HepG2 (cell line): Measurements from ENCODE around the gene IRS2. TPM values are rescaled to one million over a fixed set of nuclear protein-coding genes. Genes with fewer than 3 reads are reported as not detected.

ENCODE experiments used
- ARNT2 ChIP-seq: sonication (generic); formaldehyde crosslinking; IDR thresholded peaks from 2 replicates; pipeline ENCODE4 v1.8.0; 2022; ENCODE audit warnings: mild to moderate bottlenecking, low read depth, missing genetic modification reagents, moderate library complexity
- FOXP1 ChIP-seq, 2 experiments: fragments of 450-650 bp in 1 of 2; IDR thresholded peaks; 2 replicates each; pipeline ENCODE4 v1.6.1; 2017 to 2018; ENCODE audit warnings: antibody characterized with exemption in 1 of 2
- GABPB1 ChIP-seq: IDR thresholded peaks from 2 replicates; pipeline ENCODE4 v1.6.1; 2016; ENCODE audit warnings: mild to moderate bottlenecking, missing genetic modification reagents, moderate library complexity, missing compliant biosample characterization
- GATAD2A ChIP-seq: IDR thresholded peaks from 2 replicates; pipeline ENCODE4 v1.6.1; 2016
- HDAC2 ChIP-seq: sonication (generic); formaldehyde crosslinking; IDR thresholded peaks from 2 replicates; pipeline ENCODE4 v1.4.0; 2020; ENCODE audit warnings: missing genetic modification reagents
- HNF4A ChIP-seq: sonication (generic); formaldehyde crosslinking; IDR thresholded peaks from 2 replicates; pipeline ENCODE4 v1.4.0; 2020; ENCODE audit warnings: missing genetic modification reagents
- THYN1 ChIP-seq: sonication (generic); formaldehyde crosslinking; IDR thresholded peaks from 2 replicates; pipeline ENCODE4 v1.8.1; 2023; ENCODE audit warnings: low read depth, mild to moderate bottlenecking, moderate library complexity, missing genetic modification reagents, borderline replicate concordance
- ZC3H4 ChIP-seq: sonication (generic); formaldehyde crosslinking; IDR thresholded peaks from 2 replicates; pipeline ENCODE4 v1.4.0; 2020; ENCODE audit warnings: missing genetic modification reagents, borderline replicate concordance
- ZFAT ChIP-seq: sonication (generic); formaldehyde crosslinking; conservative IDR thresholded peaks from 2 replicates; pipeline ENCODE4 v1.8.1; 2023; ENCODE audit warnings: missing genetic modification reagents, inconsistent platforms
- ZHX1 ChIP-seq: sonication (generic); formaldehyde crosslinking; IDR thresholded peaks from 2 replicates; pipeline ENCODE4 v1.8.1; 2022; ENCODE audit warnings: low read depth, mild to moderate bottlenecking, missing genetic modification reagents
- ZMYM4 ChIP-seq: sonication (generic); formaldehyde crosslinking; IDR thresholded peaks from 2 replicates; pipeline ENCODE4 v1.8.1; 2023; ENCODE audit warnings: mild to moderate bottlenecking, missing genetic modification reagents
- ZNF432 ChIP-seq: sonication (generic); formaldehyde crosslinking; IDR thresholded peaks from 2 replicates; pipeline ENCODE4 v1.5.0; 2020; ENCODE audit warnings: missing genetic modification reagents, mild to moderate bottlenecking, borderline replicate concordance
- ZNF644 ChIP-seq: IDR thresholded peaks from 2 replicates; pipeline ENCODE4 v1.6.1; 2016; ENCODE audit warnings: low read depth
- ZXDC ChIP-seq: sonication (generic); formaldehyde crosslinking; IDR thresholded peaks from 2 replicates; pipeline ENCODE4 v1.5.0; 2020; ENCODE audit warnings: mild to moderate bottlenecking, missing genetic modification reagents
- polyA plus RNA-seq, 8 experiments: library from polyadenylated mRNA; depleted of rRNA in 3 of 8; stranded (reverse) in 7 of 8; unstranded in 1 of 8; fragments of >200 nt; fragmentation: Illumina TruSeq in 4 of 8; extraction: Trizol in 4 of 8; gene quantifications; 2 replicates each; pipeline versions ENCODE4 v1.2.1 to v1.2.3, GENCODE V29; 2011 to 2016; ENCODE audit warnings: low read depth in 4 of 8, missing spikeins in 1 of 8, mixed read lengths in 1 of 8; ENCODE audit not compliant: insufficient read depth in 1 of 8
- total RNA-seq, 5 experiments: library from RNA; depleted of rRNA; stranded (reverse); fragments of >200 nt; fragmentation: Illumina TruSeq; extraction: Trizol; gene quantifications; 2 replicates each; pipeline ENCODE4 v1.2.3, GENCODE V29; 2016; ENCODE audit warnings: low read depth in 1 of 5
- TF ChIP-seq, protein P1 (sequence below): sonication (generic); IDR thresholded peaks from 2 replicates; pipeline ENCODE4 v1.6.1; 2016; ENCODE audit warnings: low read depth, borderline replicate concordance
- TF ChIP-seq, protein P2 (sequence below), 2 experiments: IDR thresholded peaks; 2 replicates each; pipeline ENCODE4 v1.6.1; 2011 to 2012; ENCODE audit warnings: low read length in 2 of 2, borderline replicate concordance in 1 of 2, low read depth in 1 of 2, mild to moderate bottlenecking in 1 of 2, moderate library complexity in 1 of 2

The IRS2 gene
- total and polyA plus RNA-seq, 2 of the 13 experiments (the other 11 are each of a cell fraction or from before 2014, with no cell fraction given) = 0.02 to 0.04 TPM

DNA sequence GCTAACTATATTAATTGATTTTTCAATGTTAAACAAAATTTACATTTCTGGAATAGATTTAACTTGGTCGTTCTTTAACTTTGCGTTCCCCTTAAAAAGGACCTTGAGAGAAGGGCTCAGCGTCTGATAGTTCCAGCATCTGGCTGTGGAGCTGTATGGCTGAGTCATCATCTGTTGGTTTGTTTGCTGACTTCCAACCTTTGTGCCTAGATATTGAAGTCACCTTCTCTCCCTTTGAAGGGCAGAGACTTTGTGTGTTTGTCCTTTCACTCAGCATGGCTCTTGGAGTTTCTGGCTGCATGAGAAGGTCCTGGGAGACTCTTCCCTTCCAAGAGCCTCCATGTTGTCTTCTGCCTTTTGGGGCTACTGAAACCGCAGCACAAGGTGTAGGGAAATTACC is 16.6 kb upstream of the IRS2 start (continued):
- peak; percentile 55; the same call in 1 of the 2 replicates for TF ChIP-seq HDAC2
- peak; percentile 58 for TF ChIP-seq ZMYM4 (CRISPR knock-in tag)
- no peak for TF ChIP-seq ZFAT
- TF ChIP-seq FOXP1 (IDR thresholded peaks at IDR 0.05) = no peak
- TF ChIP-seq FOXP1 (CRISPR knock-in tag; IDR thresholded peaks at IDR 0.05) = peak; percentile 39; the same call in 1 of the 2 replicates
- no peak for TF ChIP-seq ZC3H4 (CRISPR knock-in tag)
- peak; percentile 72 for TF ChIP-seq GATAD2A
- TF ChIP-seq ZNF644 (CRISPR knock-in tag) = peak; percentile 97
- peak; percentile 92 for TF ChIP-seq HNF4A
- no peak for TF ChIP-seq ZHX1 (CRISPR knock-in tag)
- TF ChIP-seq, protein P1, sequence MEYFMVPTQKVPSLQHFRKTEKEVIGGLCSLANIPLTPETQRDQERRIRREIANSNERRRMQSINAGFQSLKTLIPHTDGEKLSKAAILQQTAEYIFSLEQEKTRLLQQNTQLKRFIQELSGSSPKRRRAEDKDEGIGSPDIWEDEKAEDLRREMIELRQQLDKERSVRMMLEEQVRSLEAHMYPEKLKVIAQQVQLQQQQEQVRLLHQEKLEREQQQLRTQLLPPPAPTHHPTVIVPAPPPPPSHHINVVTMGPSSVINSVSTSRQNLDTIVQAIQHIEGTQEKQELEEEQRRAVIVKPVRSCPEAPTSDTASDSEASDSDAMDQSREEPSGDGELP = peak; percentile 53; the same call in 1 of the 2 replicates
- TF ChIP-seq THYN1 (CRISPR knock-in tag) = no peak
- TF ChIP-seq ZXDC (CRISPR knock-in tag) = no peak
- TF ChIP-seq, protein P2, sequence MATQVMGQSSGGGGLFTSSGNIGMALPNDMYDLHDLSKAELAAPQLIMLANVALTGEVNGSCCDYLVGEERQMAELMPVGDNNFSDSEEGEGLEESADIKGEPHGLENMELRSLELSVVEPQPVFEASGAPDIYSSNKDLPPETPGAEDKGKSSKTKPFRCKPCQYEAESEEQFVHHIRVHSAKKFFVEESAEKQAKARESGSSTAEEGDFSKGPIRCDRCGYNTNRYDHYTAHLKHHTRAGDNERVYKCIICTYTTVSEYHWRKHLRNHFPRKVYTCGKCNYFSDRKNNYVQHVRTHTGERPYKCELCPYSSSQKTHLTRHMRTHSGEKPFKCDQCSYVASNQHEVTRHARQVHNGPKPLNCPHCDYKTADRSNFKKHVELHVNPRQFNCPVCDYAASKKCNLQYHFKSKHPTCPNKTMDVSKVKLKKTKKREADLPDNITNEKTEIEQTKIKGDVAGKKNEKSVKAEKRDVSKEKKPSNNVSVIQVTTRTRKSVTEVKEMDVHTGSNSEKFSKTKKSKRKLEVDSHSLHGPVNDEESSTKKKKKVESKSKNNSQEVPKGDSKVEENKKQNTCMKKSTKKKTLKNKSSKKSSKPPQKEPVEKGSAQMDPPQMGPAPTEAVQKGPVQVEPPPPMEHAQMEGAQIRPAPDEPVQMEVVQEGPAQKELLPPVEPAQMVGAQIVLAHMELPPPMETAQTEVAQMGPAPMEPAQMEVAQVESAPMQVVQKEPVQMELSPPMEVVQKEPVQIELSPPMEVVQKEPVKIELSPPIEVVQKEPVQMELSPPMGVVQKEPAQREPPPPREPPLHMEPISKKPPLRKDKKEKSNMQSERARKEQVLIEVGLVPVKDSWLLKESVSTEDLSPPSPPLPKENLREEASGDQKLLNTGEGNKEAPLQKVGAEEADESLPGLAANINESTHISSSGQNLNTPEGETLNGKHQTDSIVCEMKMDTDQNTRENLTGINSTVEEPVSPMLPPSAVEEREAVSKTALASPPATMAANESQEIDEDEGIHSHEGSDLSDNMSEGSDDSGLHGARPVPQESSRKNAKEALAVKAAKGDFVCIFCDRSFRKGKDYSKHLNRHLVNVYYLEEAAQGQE (IDR thresholded peaks at IDR 0.05; ENCODE audit: borderline replicate concordance in 1 of 2, low read depth in 1 of 2, low read length in 2 of 2) = no peak
- TF ChIP-seq ARNT2 (CRISPR knock-in tag) = no peak
- no peak for TF ChIP-seq ZNF432 (CRISPR knock-in tag)
- TF ChIP-seq GABPB1 = peak; percentile 15; the same call in 1 of the 2 replicates
